ENCODE data around the gene TAS2R1. TPM values are rescaled to one million over a fixed set of nuclear protein-coding genes. Genes with fewer than 3 reads are reported as not detected.

TAS2R1 gene
- total RNA-seq, 2 experiments from 2014 or later = not detected

- peaks cover 3% of the 10 kb centered on the region for H3K9me3 Mint-ChIP-seq
- Histone ChIP-seq H3K27me3 (ENCODE audit: control insufficient read depth in 1 of 2, insufficient read depth in 2 of 2, low read length in 2 of 2) (no peaks in the 10 kb centered on the region), H3K36me3 (ENCODE audit: insufficient read depth, low read length) (no peaks in the 10 kb centered on the region), H3K27ac (ENCODE audit: low read depth in 1 of 2, low read length in 2 of 2) (no peak overlapping the region), H3K9me3 (ENCODE audit: control insufficient read depth in 1 of 2, insufficient read depth in 1 of 2, low read length in 2 of 2) (peaks cover 0 to 9% of the 10 kb centered on the region in 2 experiments), H3K4me3 (ENCODE audit: low read length) (no peak overlapping the region), H3K4me1 (ENCODE audit: insufficient read depth, low read length) (no peaks in the 10 kb centered on the region)
- TF ChIP-seq CTCF (IDR thresholded peaks at IDR 0.05) = no peak
- intact Hi-C loops (cut with DNase I, micrococcal nuclease) = no loop called here
- DNase-seq = no peak
- no peaks in the 10 kb centered on the region for H3K4me1 Mint-ChIP-seq (ENCODE audit: low read depth)
- H3K36me3 Mint-ChIP-seq (ENCODE audit: low read depth) = no peaks in the 10 kb centered on the region
- ATAC-seq (ENCODE audit: poor library complexity) = no peak
- H3K4me3 Mint-ChIP-seq = no peak overlapping the region
- ChIA-PET POLR2A (no interaction called here), CTCF (no interaction called here)
- H3K27me3 Mint-ChIP-seq = no peaks in the 10 kb centered on the region
- no peak overlapping the region for H3K27ac Mint-ChIP-seq
Measured at GRCh38 chr5:9610969-9611368, 19.2 kb downstream of the TAS2R1 start.

GRCh38 chr5:9610364-9610763 is 19.8 kb downstream of the TAS2R1 start:
- Histone ChIP-seq H3K4me1 (ENCODE audit: insufficient read depth, low read length) (no peaks in the 10 kb centered on the region), H3K27ac (ENCODE audit: low read depth in 1 of 2, low read length in 2 of 2) (no peak overlapping the region), H3K27me3 (ENCODE audit: control insufficient read depth in 1 of 2, insufficient read depth in 2 of 2, low read length in 2 of 2) (no peaks in the 10 kb centered on the region), H3K4me3 (ENCODE audit: low read length) (no peak overlapping the region), H3K9me3 (ENCODE audit: control insufficient read depth in 1 of 2, insufficient read depth in 1 of 2, low read length in 2 of 2) (peaks cover 0 to 9% of the 10 kb centered on the region in 2 experiments), H3K36me3 (ENCODE audit: insufficient read depth, low read length) (no peaks in the 10 kb centered on the region)
- CTCF ChIA-PET = no interaction called here
- ATAC-seq (ENCODE audit: poor library complexity) (no peak), DNase-seq (no peak)
- H3K36me3 Mint-ChIP-seq (ENCODE audit: low read depth) = no peaks in the 10 kb centered on the region
- no peaks in the 10 kb centered on the region for H3K4me1 Mint-ChIP-seq (ENCODE audit: low read depth)
- H3K9me3 Mint-ChIP-seq = peaks cover 3% of the 10 kb centered on the region
- H3K27me3 Mint-ChIP-seq = no peaks in the 10 kb centered on the region
- no peak overlapping the region for H3K4me3 Mint-ChIP-seq
- POLR2A ChIA-PET = no interaction called here
- TF ChIP-seq CTCF (IDR thresholded peaks at IDR 0.05) = no peak
- H3K27ac Mint-ChIP-seq = no peak overlapping the region
- intact Hi-C loops (cut with DNase I, micrococcal nuclease) = no loop called here

GRCh38 chr5:9608093-9608492 is 22.1 kb downstream of the TAS2R1 start:
- DNase-seq (no peak), ATAC-seq (ENCODE audit: poor library complexity) (no peak)
- Mint-ChIP-seq H3K27me3 (no peaks in the 10 kb centered on the region), H3K27ac (no peak overlapping the region), H3K9me3 (peaks cover 7% of the 10 kb centered on the region), H3K4me1 (ENCODE audit: low read depth) (no peaks in the 10 kb centered on the region), H3K36me3 (ENCODE audit: low read depth) (no peaks in the 10 kb centered on the region), H3K4me3 (no peak overlapping the region)
- no peaks in the 10 kb centered on the region for H3K36me3 ChIP-seq (ENCODE audit: insufficient read depth, low read length)
- no peaks in the 10 kb centered on the region for H3K27me3 ChIP-seq (ENCODE audit: control insufficient read depth in 1 of 2, insufficient read depth in 2 of 2, low read length in 2 of 2)
- H3K9me3 ChIP-seq (ENCODE audit: control insufficient read depth in 1 of 2, insufficient read depth in 1 of 2, low read length in 2 of 2) = peaks cover 0 to 4% of the 10 kb centered on the region in 2 experiments
- TF ChIP-seq CTCF (IDR thresholded peaks at IDR 0.05) = no peak
- POLR2A ChIA-PET = no interaction called here
- H3K4me3 ChIP-seq (ENCODE audit: low read length) = no peak overlapping the region
- no peaks in the 10 kb centered on the region for H3K4me1 ChIP-seq (ENCODE audit: insufficient read depth, low read length)
- no peak overlapping the region for H3K27ac ChIP-seq (ENCODE audit: low read depth in 1 of 2, low read length in 2 of 2)
- intact Hi-C loops (cut with DNase I, micrococcal nuclease) = no loop called here
- CTCF ChIA-PET = no interaction called here
